ENCODE measurements around the gene AP4S1.

The AP4S1 gene

GRCh38 chr14:30991408-30991807 lies 34.0 kb upstream of the AP4S1 start:
- TF ChIP-seq, protein P1, sequence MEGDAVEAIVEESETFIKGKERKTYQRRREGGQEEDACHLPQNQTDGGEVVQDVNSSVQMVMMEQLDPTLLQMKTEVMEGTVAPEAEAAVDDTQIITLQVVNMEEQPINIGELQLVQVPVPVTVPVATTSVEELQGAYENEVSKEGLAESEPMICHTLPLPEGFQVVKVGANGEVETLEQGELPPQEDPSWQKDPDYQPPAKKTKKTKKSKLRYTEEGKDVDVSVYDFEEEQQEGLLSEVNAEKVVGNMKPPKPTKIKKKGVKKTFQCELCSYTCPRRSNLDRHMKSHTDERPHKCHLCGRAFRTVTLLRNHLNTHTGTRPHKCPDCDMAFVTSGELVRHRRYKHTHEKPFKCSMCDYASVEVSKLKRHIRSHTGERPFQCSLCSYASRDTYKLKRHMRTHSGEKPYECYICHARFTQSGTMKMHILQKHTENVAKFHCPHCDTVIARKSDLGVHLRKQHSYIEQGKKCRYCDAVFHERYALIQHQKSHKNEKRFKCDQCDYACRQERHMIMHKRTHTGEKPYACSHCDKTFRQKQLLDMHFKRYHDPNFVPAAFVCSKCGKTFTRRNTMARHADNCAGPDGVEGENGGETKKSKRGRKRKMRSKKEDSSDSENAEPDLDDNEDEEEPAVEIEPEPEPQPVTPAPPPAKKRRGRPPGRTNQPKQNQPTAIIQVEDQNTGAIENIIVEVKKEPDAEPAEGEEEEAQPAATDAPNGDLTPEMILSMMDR (IDR thresholded peaks at IDR 0.05), result no peak
- H3K27ac ChIP-seq, result no peak overlapping the region
- H3K4me1 ChIP-seq, result peaks cover 5% of the 10 kb centered on the region
- H3K27me3 ChIP-seq (ENCODE audit: control insufficient read depth, insufficient read depth, low read length), result no peaks in the 10 kb centered on the region
- H2AFZ ChIP-seq, result no peak overlapping the region
- H3K79me2 ChIP-seq, result peaks cover 35% of the 10 kb centered on the region
- no peak overlapping the region for H3K9ac ChIP-seq
- H3K4me3 ChIP-seq (ENCODE audit: low read depth, low read length), result no peak overlapping the region
- H3K36me3 ChIP-seq (ENCODE audit: control insufficient read depth, insufficient read depth, low read length), result no peaks in the 10 kb centered on the region
- H3K9me3 ChIP-seq (ENCODE audit: control insufficient read depth, low read length), result no peaks in the 10 kb centered on the region
- no peak overlapping the region for H3K4me2 ChIP-seq (ENCODE audit: low read length)

GRCh38 chr14:30993071-30993470 lies 32.4 kb upstream of the AP4S1 start:
- H3K9me3 ChIP-seq (ENCODE audit: control insufficient read depth, low read length), result no peaks in the 10 kb centered on the region
- no peaks in the 10 kb centered on the region for H3K27me3 ChIP-seq (ENCODE audit: control insufficient read depth, insufficient read depth, low read length)
- no peak overlapping the region for H2AFZ ChIP-seq
- H3K27ac ChIP-seq, result no peak overlapping the region
- H3K4me2 ChIP-seq (ENCODE audit: low read length), result no peak overlapping the region
- H3K36me3 ChIP-seq (ENCODE audit: control insufficient read depth, insufficient read depth, low read length), result no peaks in the 10 kb centered on the region
- H3K4me3 ChIP-seq (ENCODE audit: low read depth, low read length), result no peak overlapping the region
- TF ChIP-seq, protein P1 (IDR thresholded peaks at IDR 0.05), result no peak
- H3K79me2 ChIP-seq, result peaks cover 47% of the 10 kb centered on the region
- peaks cover 5% of the 10 kb centered on the region for H3K4me1 ChIP-seq
- no peak overlapping the region for H3K9ac ChIP-seq

- H2AFZ ChIP-seq, result no peak overlapping the region
- no peak overlapping the region for H3K4me2 ChIP-seq (ENCODE audit: low read length)
- no peaks in the 10 kb centered on the region for H3K36me3 ChIP-seq (ENCODE audit: control insufficient read depth, insufficient read depth, low read length)
- TF ChIP-seq, protein P1 (IDR thresholded peaks at IDR 0.05), result no peak
- peaks cover 57% of the 10 kb centered on the region for H3K79me2 ChIP-seq
- H3K9ac ChIP-seq, result no peak overlapping the region
- no peaks in the 10 kb centered on the region for H3K27me3 ChIP-seq (ENCODE audit: control insufficient read depth, insufficient read depth, low read length)
- no peak overlapping the region for H3K4me3 ChIP-seq (ENCODE audit: low read depth, low read length)
- no peaks in the 10 kb centered on the region for H3K9me3 ChIP-seq (ENCODE audit: control insufficient read depth, low read length)
- H3K27ac ChIP-seq, result no peak overlapping the region
- H3K4me1 ChIP-seq, result peaks cover 5% of the 10 kb centered on the region
Observed at GRCh38 chr14:30994681-30995620, 30.5 kb upstream of the AP4S1 start.

DNA sequence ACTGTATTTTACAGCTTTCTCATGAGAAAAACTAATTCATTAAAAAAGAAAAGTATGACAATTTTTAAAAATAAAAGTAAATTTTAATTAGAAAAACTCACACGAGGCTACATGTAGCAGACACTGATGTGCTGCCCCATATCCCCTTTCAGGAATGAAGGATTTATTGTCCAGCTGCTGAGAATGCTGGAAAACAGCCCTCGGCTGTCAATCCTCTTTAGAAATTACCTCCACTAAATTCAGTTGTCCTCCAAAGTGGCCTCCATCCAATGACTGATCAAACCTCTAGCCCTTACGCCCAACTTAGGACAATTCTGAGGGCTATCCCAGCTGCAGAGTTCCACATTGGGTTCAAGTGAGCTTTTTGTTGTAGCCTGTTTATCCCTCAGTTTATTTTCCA lies 29.8 kb upstream of the AP4S1 start:
- H3K4me1 ChIP-seq, result peaks cover 5% of the 10 kb centered on the region
- no peak overlapping the region for H3K27ac ChIP-seq

More for the DNA sequence above, 29.8 kb upstream of the AP4S1 start:
- no peak overlapping the region for H3K4me2 ChIP-seq (ENCODE audit: low read length)
- no peak overlapping the region for H3K4me3 ChIP-seq (ENCODE audit: low read depth, low read length)
- H3K9ac ChIP-seq, result no peak overlapping the region
- H3K27me3 ChIP-seq (ENCODE audit: control insufficient read depth, insufficient read depth, low read length), result no peaks in the 10 kb centered on the region
- H3K79me2 ChIP-seq, result peaks cover 51% of the 10 kb centered on the region
- H3K36me3 ChIP-seq (ENCODE audit: control insufficient read depth, insufficient read depth, low read length), result no peaks in the 10 kb centered on the region
- TF ChIP-seq, protein P1 (IDR thresholded peaks at IDR 0.05), result no peak
- H2AFZ ChIP-seq, result no peak overlapping the region
- no peaks in the 10 kb centered on the region for H3K9me3 ChIP-seq (ENCODE audit: control insufficient read depth, low read length)
